K562 (cell line): Measurements from ENCODE around the gene HPDL. TPM values are rescaled to one million over a fixed set of nuclear protein-coding genes. Genes with fewer than 3 reads are reported as not detected.

Experiments used
- DMBX1 ChIP-seq: fragments of 250-450 bp; sonication (Bioruptor Pico); IDR thresholded peaks from 2 replicates; pipeline ENCODE4 v1.8.0; 2022; ENCODE audit warnings: inconsistent platforms, mild to moderate bottlenecking, moderate library complexity, borderline replicate concordance
- ELF4 ChIP-seq: fragments of 450-650 bp; formaldehyde crosslinking; IDR thresholded peaks from 2 replicates; pipeline ENCODE4 v1.4.0; 2022; ENCODE audit warnings: missing genetic modification characterization
- ESRRB ChIP-seq: fragments of 250-450 bp; sonication (Bioruptor Pico); IDR thresholded peaks from 2 replicates; pipeline ENCODE4 v1.5.0; 2020; ENCODE audit warnings: mild to moderate bottlenecking, moderate library complexity, borderline replicate concordance
- HSF4 ChIP-seq: fragments of 250-450 bp; sonication (Bioruptor Pico); IDR thresholded peaks from 2 replicates; pipeline ENCODE4 v2.1.2; 2022; ENCODE audit warnings: mild to moderate bottlenecking, moderate library complexity, borderline replicate concordance
- MAZ ChIP-seq, 2 experiments: fragments of 450-650 bp in 1 of 2; sonication (generic) in 1 of 2; formaldehyde crosslinking; IDR thresholded peaks in 1 of 2; conservative IDR thresholded peaks in 1 of 2; 2 replicates each; pipeline versions ENCODE4 v1.4.0 to v1.5.0; 2020; ENCODE audit warnings: mild to moderate bottlenecking in 1 of 2, missing genetic modification reagents in 1 of 2
- MEF2A ChIP-seq: IDR thresholded peaks from 2 replicates; pipeline ENCODE4 v1.6.1; 2011; ENCODE audit warnings: low read depth, mild to moderate bottlenecking, low read length, moderate library complexity; ENCODE audit not compliant: control insufficient read depth
- MIER1 ChIP-seq: fragments of 450-650 bp; IDR thresholded peaks from 2 replicates; pipeline ENCODE4 v1.6.1; 2016; ENCODE audit warnings: antibody characterized with exemption, mild to moderate bottlenecking, low read depth
- NCOA1 ChIP-seq: fragments of 450-650 bp; IDR thresholded peaks from 2 replicates; pipeline ENCODE4 v1.6.1; 2016; ENCODE audit warnings: low read depth
- NR2C2 ChIP-seq, 2 experiments: fragments of 200-800 bp in 1 of 2; sonication (Bioruptor generic) in 1 of 2; sonication (generic) in 1 of 2; formaldehyde crosslinking in 1 of 2; IDR thresholded peaks; 2 replicates each; pipeline versions ENCODE4 v1.6.1 to v1.8.0; 2016 to 2022; ENCODE audit warnings: mild to moderate bottlenecking in 1 of 2, missing compliant biosample characterization in 1 of 2, missing genetic modification characterization in 1 of 2, missing genetic modification reagents in 1 of 2
- PCBP1 ChIP-seq: fragments of 200-400 bp; formaldehyde crosslinking; IDR thresholded peaks from 2 replicates; pipeline ENCODE4 v1.6.1; 2018; ENCODE audit warnings: mild to moderate bottlenecking, low read depth, low read length; ENCODE audit not compliant: poor library complexity, severe bottlenecking
- SMARCE1 ChIP-seq: fragments of 450-650 bp; IDR thresholded peaks from 2 replicates; pipeline ENCODE4 v1.7.1; 2016; ENCODE audit warnings: mild to moderate bottlenecking
- ZC3H4 ChIP-seq: sonication (generic); formaldehyde crosslinking; IDR thresholded peaks from 2 replicates; pipeline ENCODE4 v1.9.0; 2021; ENCODE audit warnings: missing genetic modification reagents, borderline replicate concordance
- ZNF224 ChIP-seq: sonication (generic); formaldehyde crosslinking; IDR thresholded peaks from 2 replicates; pipeline ENCODE4 v1.8.0; 2022; ENCODE audit warnings: mild to moderate bottlenecking, missing genetic modification reagents
- ZNF384 ChIP-seq: IDR thresholded peaks from 2 replicates; pipeline ENCODE4 v1.6.1; 2012; ENCODE audit warnings: low read depth, low read length, improper control_type of control experiment
- ZNF41 ChIP-seq: fragments of 250-450 bp; sonication (Bioruptor Pico); conservative IDR thresholded peaks from 2 replicates; pipeline ENCODE4 v1.4.0; 2020; ENCODE audit warnings: mild to moderate bottlenecking
- polyA plus RNA-seq, 8 experiments: library from polyadenylated mRNA; depleted of rRNA in 4 of 8; stranded (reverse) in 5 of 8; unstranded in 3 of 8; fragments of >200 nt; fragmentation: Nextera tagmentation in 2 of 8; fragmentation: Illumina TruSeq in 1 of 8; extraction: Ambion mirVana in 2 of 8; extraction: Trizol in 1 of 8; gene quantifications; 2 replicates each; pipeline versions ENCODE4 v1.2.1 to v1.2.3, GENCODE V29; 2011 to 2014; ENCODE audit warnings: inconsistent platforms in 1 of 8, missing spikeins in 1 of 8
- total RNA-seq, 7 experiments: library from RNA; depleted of rRNA in 6 of 7; stranded (reverse); fragments of >200 nt in 6 of 7; fragmentation: Illumina TruSeq in 2 of 7; extraction: Trizol in 2 of 7; gene quantifications; 2 replicates each; pipeline versions ENCODE4 v1.2.1 to v1.2.3, GENCODE V29; 2011 to 2021; ENCODE audit warnings: low replicate concordance in 1 of 7
- TF ChIP-seq, protein P1 (sequence below): IDR thresholded peaks from 3 replicates; pipeline ENCODE4 v1.6.1; 2011; ENCODE audit warnings: borderline replicate concordance, mild to moderate bottlenecking, moderate library complexity; ENCODE audit not compliant: insufficient read length; ENCODE audit errors: extremely low read depth
- TF ChIP-seq, protein P2 (sequence below): fragments of 250-450 bp; sonication (Bioruptor Pico); IDR thresholded peaks from 2 replicates; pipeline ENCODE4 v1.5.1; 2021; ENCODE audit warnings: mild to moderate bottlenecking
- TF ChIP-seq, protein P3 (sequence below): fragments of 200-800 bp; sonication (Bioruptor generic); IDR thresholded peaks from 2 replicates; pipeline ENCODE4 v1.6.1; 2017; ENCODE audit warnings: missing genetic modification characterization, missing compliant biosample characterization
- TF ChIP-seq, protein P4 (sequence below): sonication (generic); formaldehyde crosslinking; IDR thresholded peaks from 2 replicates; pipeline ENCODE4 v1.8.0; 2022; ENCODE audit warnings: missing genetic modification reagents, mild to moderate bottlenecking, borderline replicate concordance

The HPDL gene
- total and polyA plus RNA-seq, 9 of the 15 experiments (the other 6 are each of a cell fraction or from before 2014, with no cell fraction given): not detected

DNA sequence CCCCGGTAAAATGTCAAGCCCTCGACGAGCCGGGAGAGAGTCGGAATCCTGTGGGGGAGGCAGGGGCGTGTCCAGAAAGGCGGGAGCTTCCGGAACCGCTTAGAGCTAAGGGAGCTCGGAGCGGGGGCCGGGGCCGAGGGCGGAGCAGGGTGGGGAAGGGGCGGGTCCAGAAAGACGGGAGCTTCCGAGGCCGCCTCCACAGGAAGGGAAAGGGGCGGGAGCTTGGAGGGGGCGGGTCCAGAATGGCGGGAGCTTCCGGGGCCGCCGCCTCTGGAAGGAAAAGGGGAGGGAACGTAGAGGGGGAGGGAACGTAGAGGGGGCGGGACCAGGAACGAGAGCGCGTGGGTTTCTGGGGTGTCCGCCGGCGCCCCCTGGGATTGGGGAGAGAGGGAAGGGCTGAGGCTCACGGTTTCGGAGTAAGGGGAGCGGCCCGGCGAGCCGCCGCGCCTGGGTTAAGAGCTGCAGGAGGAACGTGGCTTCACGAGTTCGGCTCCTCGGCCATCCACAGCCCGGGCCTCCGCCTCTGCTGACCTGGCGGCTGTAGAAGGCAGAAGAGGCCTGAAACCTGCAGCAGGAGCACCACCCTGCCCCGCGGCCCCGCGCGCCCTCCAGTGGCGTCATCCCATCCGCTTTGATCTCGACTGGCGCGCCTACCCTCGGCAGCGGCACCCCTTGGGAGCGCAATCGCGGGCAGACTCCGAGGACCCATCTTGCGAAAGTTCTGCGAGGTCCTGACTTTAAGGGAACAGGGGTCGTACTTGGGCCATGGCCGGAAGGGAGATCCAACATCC is 23.0 kb upstream of the HPDL start (continued):
- no peak for TF ChIP-seq HSF4 (CRISPR knock-in tag)
- 0 out of 2 replicates have a peak, but pooled peaks have one; percentile 34 for TF ChIP-seq ZNF384
- peak; percentile 77 to 95 for TF ChIP-seq MAZ (CRISPR knock-in tag; conservative IDR thresholded peaks at IDR 0.05 in 1 of 2, IDR thresholded peaks at IDR 0.05 in 1 of 2)
- TF ChIP-seq, protein P1, sequence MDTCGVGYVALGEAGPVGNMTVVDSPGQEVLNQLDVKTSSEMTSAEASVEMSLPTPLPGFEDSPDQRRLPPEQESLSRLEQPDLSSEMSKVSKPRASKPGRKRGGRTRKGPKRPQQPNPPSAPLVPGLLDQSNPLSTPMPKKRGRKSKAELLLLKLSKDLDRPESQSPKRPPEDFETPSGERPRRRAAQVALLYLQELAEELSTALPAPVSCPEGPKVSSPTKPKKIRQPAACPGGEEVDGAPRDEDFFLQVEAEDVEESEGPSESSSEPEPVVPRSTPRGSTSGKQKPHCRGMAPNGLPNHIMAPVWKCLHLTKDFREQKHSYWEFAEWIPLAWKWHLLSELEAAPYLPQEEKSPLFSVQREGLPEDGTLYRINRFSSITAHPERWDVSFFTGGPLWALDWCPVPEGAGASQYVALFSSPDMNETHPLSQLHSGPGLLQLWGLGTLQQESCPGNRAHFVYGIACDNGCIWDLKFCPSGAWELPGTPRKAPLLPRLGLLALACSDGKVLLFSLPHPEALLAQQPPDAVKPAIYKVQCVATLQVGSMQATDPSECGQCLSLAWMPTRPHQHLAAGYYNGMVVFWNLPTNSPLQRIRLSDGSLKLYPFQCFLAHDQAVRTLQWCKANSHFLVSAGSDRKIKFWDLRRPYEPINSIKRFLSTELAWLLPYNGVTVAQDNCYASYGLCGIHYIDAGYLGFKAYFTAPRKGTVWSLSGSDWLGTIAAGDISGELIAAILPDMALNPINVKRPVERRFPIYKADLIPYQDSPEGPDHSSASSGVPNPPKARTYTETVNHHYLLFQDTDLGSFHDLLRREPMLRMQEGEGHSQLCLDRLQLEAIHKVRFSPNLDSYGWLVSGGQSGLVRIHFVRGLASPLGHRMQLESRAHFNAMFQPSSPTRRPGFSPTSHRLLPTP: no peak
- TF ChIP-seq MEF2A: 0 out of 2 replicates have a peak, but pooled peaks have one; percentile 19
- no peak; the same call in none of the 2 replicates for TF ChIP-seq NCOA1
- TF ChIP-seq ZNF224 (CRISPR knock-in tag): no peak
- peak; percentile 35; the same call in 1 of the 2 replicates for TF ChIP-seq SMARCE1
- peak; percentile 44; the same call in 1 of the 2 replicates for TF ChIP-seq DMBX1 (CRISPR knock-in tag)
- TF ChIP-seq ZNF41 (CRISPR knock-in tag): peak; percentile 9; the same call in 1 of the 2 replicates
- TF ChIP-seq PCBP1: peak; percentile 96
- no peak for TF ChIP-seq ESRRB (CRISPR knock-in tag)
- TF ChIP-seq, protein P2, sequence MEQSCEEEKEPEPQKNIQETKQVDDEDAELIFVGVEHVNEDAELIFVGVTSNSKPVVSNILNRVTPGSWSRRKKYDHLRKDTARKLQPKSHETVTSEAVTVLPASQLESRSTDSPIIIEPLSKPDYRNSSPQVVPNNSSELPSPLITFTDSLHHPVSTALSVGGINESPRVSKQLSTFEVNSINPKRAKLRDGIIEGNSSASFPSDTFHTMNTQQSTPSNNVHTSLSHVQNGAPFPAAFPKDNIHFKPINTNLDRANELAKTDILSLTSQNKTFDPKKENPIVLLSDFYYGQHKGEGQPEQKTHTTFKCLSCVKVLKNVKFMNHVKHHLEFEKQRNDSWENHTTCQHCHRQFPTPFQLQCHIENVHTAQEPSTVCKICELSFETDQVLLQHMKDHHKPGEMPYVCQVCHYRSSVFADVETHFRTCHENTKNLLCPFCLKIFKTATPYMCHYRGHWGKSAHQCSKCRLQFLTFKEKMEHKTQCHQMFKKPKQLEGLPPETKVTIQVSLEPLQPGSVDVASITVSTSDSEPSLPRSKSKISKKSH: no peak
- TF ChIP-seq ZC3H4 (CRISPR knock-in tag): no peak
- TF ChIP-seq NR2C2 (CRISPR knock-in tag; IDR thresholded peaks at IDR 0.05): 0 out of 2 replicates have a peak, but pooled peaks have one; percentile 63
- TF ChIP-seq NR2C2 (tag; IDR thresholded peaks at IDR 0.05): peak; percentile 35; the same call in 1 of the 2 replicates
- TF ChIP-seq, protein P3, sequence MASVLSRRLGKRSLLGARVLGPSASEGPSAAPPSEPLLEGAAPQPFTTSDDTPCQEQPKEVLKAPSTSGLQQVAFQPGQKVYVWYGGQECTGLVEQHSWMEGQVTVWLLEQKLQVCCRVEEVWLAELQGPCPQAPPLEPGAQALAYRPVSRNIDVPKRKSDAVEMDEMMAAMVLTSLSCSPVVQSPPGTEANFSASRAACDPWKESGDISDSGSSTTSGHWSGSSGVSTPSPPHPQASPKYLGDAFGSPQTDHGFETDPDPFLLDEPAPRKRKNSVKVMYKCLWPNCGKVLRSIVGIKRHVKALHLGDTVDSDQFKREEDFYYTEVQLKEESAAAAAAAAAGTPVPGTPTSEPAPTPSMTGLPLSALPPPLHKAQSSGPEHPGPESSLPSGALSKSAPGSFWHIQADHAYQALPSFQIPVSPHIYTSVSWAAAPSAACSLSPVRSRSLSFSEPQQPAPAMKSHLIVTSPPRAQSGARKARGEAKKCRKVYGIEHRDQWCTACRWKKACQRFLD (CRISPR knock-in tag): peak; percentile 34
- TF ChIP-seq, protein P4, sequence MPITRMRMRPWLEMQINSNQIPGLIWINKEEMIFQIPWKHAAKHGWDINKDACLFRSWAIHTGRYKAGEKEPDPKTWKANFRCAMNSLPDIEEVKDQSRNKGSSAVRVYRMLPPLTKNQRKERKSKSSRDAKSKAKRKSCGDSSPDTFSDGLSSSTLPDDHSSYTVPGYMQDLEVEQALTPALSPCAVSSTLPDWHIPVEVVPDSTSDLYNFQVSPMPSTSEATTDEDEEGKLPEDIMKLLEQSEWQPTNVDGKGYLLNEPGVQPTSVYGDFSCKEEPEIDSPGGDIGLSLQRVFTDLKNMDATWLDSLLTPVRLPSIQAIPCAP (CRISPR knock-in tag): no peak
- no peak for TF ChIP-seq ELF4 (CRISPR knock-in tag)
- TF ChIP-seq MIER1: no peak
